ENCODE measurements around the gene FUCA2.
"Not testable (repeated sequence)": the region's sequence is repeated elsewhere in the genome, so short reads cannot be mapped to it uniquely, and the experiment has no call there.

Gene FUCA2

DNA sequence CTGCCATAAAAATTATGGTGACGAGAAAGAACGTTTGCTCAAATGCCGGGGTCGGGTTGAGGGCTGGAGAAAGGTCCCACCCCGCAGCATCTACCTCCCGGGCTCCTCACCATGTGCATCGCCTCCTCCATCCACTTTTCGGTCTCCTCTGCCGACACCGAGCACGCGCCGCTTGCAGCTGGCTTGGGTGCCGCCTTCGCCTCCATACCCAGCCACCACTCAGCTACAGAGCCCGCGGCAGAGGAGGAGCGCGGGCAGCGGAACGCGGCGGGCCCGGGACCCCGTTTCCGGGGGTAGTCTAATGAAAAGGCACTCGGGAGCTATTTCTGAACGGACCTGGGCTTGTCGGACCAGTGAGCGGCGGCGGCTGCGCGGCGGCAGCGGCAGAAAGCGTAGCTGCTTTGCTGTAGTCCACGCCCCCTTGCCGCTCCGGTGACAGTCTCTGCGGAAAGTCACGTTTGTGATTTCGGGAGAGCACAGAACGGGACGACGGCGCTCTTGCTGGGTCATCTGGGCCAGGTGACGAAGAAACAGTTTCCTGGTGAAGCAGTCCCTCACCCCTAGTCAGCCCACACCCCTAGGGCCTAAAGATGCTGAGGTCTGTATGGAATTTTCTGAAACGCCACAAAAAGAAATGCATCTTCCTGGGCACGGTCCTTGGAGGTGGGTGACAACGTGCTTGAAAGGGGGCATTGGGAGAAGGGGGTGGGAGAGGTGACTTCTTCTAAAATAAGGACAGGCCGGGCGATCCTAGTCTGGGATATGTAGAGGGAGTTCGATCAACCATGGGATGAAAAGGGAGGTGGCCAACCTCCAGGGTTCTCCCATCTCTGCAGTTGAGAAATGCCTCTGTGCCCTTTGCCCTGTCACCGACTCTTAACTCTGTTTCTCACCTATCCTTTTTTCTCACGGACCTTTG lies 60.8 kb downstream of the FUCA2 start, which contains the start of the genes ADAT2 and PEX3:
TSS of gene ADAT2 (minus strand) at position 243 of the 919 bp plus-strand sequence. CDS start at position 206, 37 bp downstream.
TSS of gene PEX3 (plus strand) at position 353 of the 919 bp plus-strand sequence. CDS start at position 591, 238 bp downstream.
- Histone ChIP-seq H3K9ac (ENCODE audit: low read depth, low read length) (peak within 1 kb of the TSS; percentile 95), H3K36me3 (ENCODE audit: insufficient read depth, low read length) (no peaks in the 10 kb centered on the region), H3K9me3 (replicated peaks; ENCODE audit: low read length) (no peaks in the 10 kb centered on the region), H3K4me2 (ENCODE audit: low read length) (peak within 1 kb of the TSS; percentile 95), H3K4me3 (ENCODE audit: low read length) (peak within 1 kb of the TSS; percentile 98), H3K27me3 (ENCODE audit: control insufficient read depth, insufficient read depth, low read length) (no peaks in the 10 kb centered on the region), H3K4me1 (ENCODE audit: control insufficient read depth, insufficient read depth, low read length) (peaks cover 8% of the 10 kb centered on the region)

DNA sequence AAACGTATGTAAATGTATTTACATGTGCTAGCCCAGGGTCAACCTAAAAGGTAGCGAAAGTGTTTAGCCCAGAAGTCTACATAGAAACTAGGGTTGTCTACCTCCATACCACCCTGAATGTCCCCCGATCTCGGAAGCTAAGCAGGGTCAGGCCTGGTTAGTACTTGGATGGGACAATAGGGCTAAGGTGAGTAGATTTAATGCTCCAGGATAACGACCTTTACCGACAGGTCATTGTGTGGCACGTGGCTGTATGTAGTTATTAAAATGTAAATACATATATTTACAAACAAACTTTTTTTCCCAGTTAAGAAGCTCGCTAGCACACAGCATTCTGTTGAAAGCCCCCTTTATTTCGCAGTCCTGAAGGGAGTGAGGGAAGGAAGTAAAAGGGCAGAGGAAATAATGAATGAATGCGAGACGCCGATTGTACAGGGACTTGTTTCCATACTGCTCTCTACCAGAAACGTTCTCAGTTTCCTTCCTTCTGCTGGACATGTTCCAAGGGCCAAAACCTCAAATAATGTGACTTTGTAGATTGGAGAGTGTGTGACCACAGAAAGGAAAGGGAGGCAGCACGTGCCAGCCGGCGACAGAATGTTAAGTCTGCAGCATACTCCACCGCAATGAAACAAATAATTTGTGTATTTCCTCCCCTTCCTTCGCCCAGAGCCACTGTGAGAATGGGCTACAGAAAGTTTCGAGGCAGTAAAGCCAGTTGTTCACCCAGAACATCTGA lies 61.6 kb downstream of the FUCA2 start:
- Histone ChIP-seq H3K9ac (ENCODE audit: low read depth, low read length) (peak overlapping the region; percentile 95), H3K4me3 (ENCODE audit: low read length) (peak overlapping the region; percentile 98), H3K9me3 (replicated peaks; ENCODE audit: low read length) (no peaks in the 10 kb centered on the region)

DNA sequence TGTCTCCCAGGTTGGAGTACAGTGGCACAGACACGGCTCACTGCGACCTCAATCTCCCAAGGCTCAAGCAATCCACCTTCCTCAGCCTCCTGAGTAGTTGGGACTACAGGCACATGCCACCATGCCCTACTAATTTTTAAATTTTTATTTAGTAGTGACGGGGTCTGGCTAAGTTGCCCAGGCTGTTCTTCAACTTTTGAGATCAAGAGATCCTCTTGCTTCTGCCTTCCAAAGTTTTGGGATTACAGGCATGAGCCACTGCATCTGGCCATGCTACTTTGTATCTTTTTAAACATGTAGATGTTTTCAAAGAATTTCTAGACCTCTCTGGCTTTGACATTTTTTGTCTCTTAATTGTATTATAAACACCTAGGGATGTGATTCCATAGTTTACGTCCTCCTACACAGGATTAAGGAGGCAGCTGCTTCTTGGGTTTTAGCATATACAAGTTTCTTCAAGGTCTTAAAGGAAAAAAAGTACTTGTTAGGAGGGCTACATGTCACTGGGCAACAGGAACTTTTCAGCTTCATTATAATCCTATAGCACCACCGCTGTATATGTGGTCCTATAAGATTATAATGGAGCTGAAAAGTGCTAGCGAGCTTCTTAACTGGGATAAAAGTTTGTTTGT lies 62.3 kb downstream of the FUCA2 start:
- Histone ChIP-seq H3K36me3 (ENCODE audit: insufficient read depth, low read length) (no peaks in the 10 kb centered on the region), H3K9ac (ENCODE audit: low read depth, low read length) (peak overlapping the region; percentile 95), H3K4me2 (ENCODE audit: low read length) (peak overlapping the region; percentile 93), H3K9me3 (replicated peaks; ENCODE audit: low read length) (no peaks in the 10 kb centered on the region), H3K4me1 (ENCODE audit: control insufficient read depth, insufficient read depth, low read length) (peaks cover 8% of the 10 kb centered on the region), H3K27me3 (ENCODE audit: control insufficient read depth, insufficient read depth, low read length) (no peaks in the 10 kb centered on the region), H3K4me3 (ENCODE audit: low read length) (peak overlapping the region; percentile 98)

More for the DNA sequence above, 61.6 kb downstream of the FUCA2 start:
- Histone ChIP-seq H3K36me3 (ENCODE audit: insufficient read depth, low read length) (no peaks in the 10 kb centered on the region), H3K27me3 (ENCODE audit: control insufficient read depth, insufficient read depth, low read length) (no peaks in the 10 kb centered on the region), H3K4me2 (ENCODE audit: low read length) (peak overlapping the region; percentile 93), H3K4me1 (ENCODE audit: control insufficient read depth, insufficient read depth, low read length) (peaks cover 8% of the 10 kb centered on the region)

DNA sequence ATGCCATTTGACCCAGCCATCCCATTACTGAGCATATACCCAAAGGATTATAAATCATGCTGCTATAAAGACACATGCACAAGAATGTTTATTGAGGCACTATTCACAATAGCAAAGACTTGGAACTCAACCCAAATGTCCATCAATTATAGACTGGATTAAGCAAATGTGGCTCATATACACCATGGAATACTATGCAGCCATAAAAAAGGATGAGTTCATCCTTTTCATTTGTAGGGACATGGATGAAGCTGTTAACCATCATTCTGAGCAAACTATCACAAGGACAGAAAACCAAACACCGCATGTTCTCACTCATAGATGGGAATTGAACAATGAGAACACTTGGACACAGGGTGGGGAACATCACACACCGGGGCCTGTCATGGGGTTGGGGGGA lies 63.7 kb downstream of the FUCA2 start:
- H3K27me3 ChIP-seq (ENCODE audit: control insufficient read depth, insufficient read depth, low read length); H3K36me3 ChIP-seq (ENCODE audit: insufficient read depth, low read length): not testable (repeated sequence)

More for the DNA sequence above, 63.7 kb downstream of the FUCA2 start:
- H3K9me3 ChIP-seq (replicated peaks; ENCODE audit: low read length); H3K4me3 ChIP-seq (ENCODE audit: low read length); H3K4me2 ChIP-seq (ENCODE audit: low read length); H3K9ac ChIP-seq (ENCODE audit: low read depth, low read length); H3K4me1 ChIP-seq (ENCODE audit: control insufficient read depth, insufficient read depth, low read length): not testable (repeated sequence)

Small RNA genes within 50 kb of the gene (small RNA-seq; reads per million reads assigned to genes)
- gene RNA5SP221 = 0.70 reads per million, percentile 8 among the genes with 10 or more reads in this experiment

Measured in skeletal muscle satellite cell (primary cell).